Ascending aorta (tissue), 2 donors: ENCODE measurements around the gene CCL7. TPM values are rescaled to one million over a fixed set of nuclear protein-coding genes. Genes with fewer than 3 reads are reported as not detected.

ENCODE experiments used
- DNase-seq, 2 donors: peaks; one replicate each; pipeline ENCODE4 v3.0.0-alpha.2; 2019; ENCODE audit warnings: low spot score in 2 of 2
- H3K27ac ChIP-seq, 2 donors: fragments of 200-600 bp; sonication (generic); one replicate each; pipeline ENCODE4 v1.5.1; 2016 to 2017; ENCODE audit warnings: mild to moderate bottlenecking in 1 of 2
- H3K27me3 ChIP-seq: fragments of 200-600 bp; sonication (generic); one replicate; pipeline ENCODE4 v1.5.1; 2017
- H3K36me3 ChIP-seq, 2 donors: fragments of 200-600 bp; sonication (generic); one replicate each; pipeline ENCODE4 v1.5.1; 2016
- H3K4me1 ChIP-seq, 2 donors: fragments of 200-600 bp; sonication (generic); one replicate each; pipeline ENCODE4 v1.5.1; 2016 to 2017; ENCODE audit warnings: mild to moderate bottlenecking in 1 of 2
- H3K4me3 ChIP-seq, 2 donors: fragments of 200-600 bp; sonication (generic); one replicate each; pipeline ENCODE4 v1.5.1; 2016 to 2017; ENCODE audit warnings: mild to moderate bottlenecking in 1 of 2
- H3K9me3 ChIP-seq, 2 donors: fragments of 200-600 bp; sonication (generic); one replicate each; pipeline ENCODE4 v1.5.1; 2016
- CTCF ChIP-seq, 3 experiments: fragments of 200-600 bp in 2 of 3; fragments of 450-650 bp in 1 of 3; sonication (generic) in 2 of 3; IDR thresholded peaks; one replicate each; pipeline ENCODE4 v1.5.1; 2016 to 2019; ENCODE audit warnings: antibody characterized with exemption in 3 of 3, mild to moderate bottlenecking in 1 of 3, moderate library complexity in 1 of 3
- intact Hi-C: fragments of 100-400 bp; cut with DNase I; formaldehyde crosslinking; loops from one replicate; pipeline ENCODE4 v1.15.1; 2023
- total RNA-seq: library from RNA; depleted of rRNA; stranded (reverse); fragments of >200 nt; gene quantifications from one replicate; pipeline ENCODE4 v1.1.0, GENCODE V29; 2016

Gene CCL7
- total RNA-seq, 1 donor from 2014 or later = not detected

- no peaks in the 10 kb centered on the region for H3K9me3 ChIP-seq
These were observed 15.3 kb downstream of the CCL7 start, which contains the start of gene CCL11 for GRCh38 chr17:34285286-34285792. CCL11 (plus strand) TSS chr17:34285742; CDS start chr17:34285809, 67 bp downstream.

GRCh38 chr17:34287875-34288274 is 17.9 kb downstream of the CCL7 start:
- H3K9me3 ChIP-seq = no peaks in the 10 kb centered on the region
- H3K27me3 ChIP-seq = no peaks in the 10 kb centered on the region
- no peak for TF ChIP-seq CTCF (IDR thresholded peaks at IDR 0.05)
- intact Hi-C loops = no loop called here
- no peaks in the 10 kb centered on the region for H3K4me1 ChIP-seq
- H3K36me3 ChIP-seq = no peaks in the 10 kb centered on the region
- H3K27ac ChIP-seq = no peak overlapping the region
- no peak overlapping the region for H3K4me3 ChIP-seq
- no peak for DNase-seq

More at GRCh38 chr17:34285286-34285792, 15.3 kb downstream of the CCL7 start, which contains the start of gene CCL11:
- TF ChIP-seq CTCF (IDR thresholded peaks at IDR 0.05) = no peak
- H3K27ac ChIP-seq = no peak within 1 kb of the TSS
- no peaks in the 10 kb centered on the region for H3K27me3 ChIP-seq
- intact Hi-C loops = no loop called here
- DNase-seq = no peak
- no peak within 1 kb of the TSS for H3K4me3 ChIP-seq
- H3K4me1 ChIP-seq = no peaks in the 10 kb centered on the region
- H3K36me3 ChIP-seq = no peaks in the 10 kb centered on the region

GRCh38 chr17:34290586-34290985 is 20.6 kb downstream of the CCL7 start:
- Histone ChIP-seq H3K27me3 (no peaks in the 10 kb centered on the region), H3K36me3 (no peaks in the 10 kb centered on the region), H3K4me1 (no peaks in the 10 kb centered on the region), H3K4me3 (no peak overlapping the region), H3K9me3 (no peaks in the 10 kb centered on the region), H3K27ac (no peak overlapping the region)
- TF ChIP-seq CTCF (IDR thresholded peaks at IDR 0.05) = no peak
- intact Hi-C loops = no loop called here
- DNase-seq = no peak

- Histone ChIP-seq H3K4me3 (no peak overlapping the region), H3K27me3 (no peaks in the 10 kb centered on the region), H3K36me3 (no peaks in the 10 kb centered on the region), H3K9me3 (no peaks in the 10 kb centered on the region), H3K4me1 (no peaks in the 10 kb centered on the region), H3K27ac (no peak overlapping the region)
- intact Hi-C loops = no loop called here
- DNase-seq = no peak
- no peak for TF ChIP-seq CTCF (IDR thresholded peaks at IDR 0.05)
These were observed 21.8 kb downstream of the CCL7 start for GRCh38 chr17:34291721-34292348.

- Histone ChIP-seq H3K27ac (no peak overlapping the region), H3K27me3 (no peaks in the 10 kb centered on the region), H3K9me3 (no peaks in the 10 kb centered on the region), H3K4me3 (no peak overlapping the region), H3K36me3 (no peaks in the 10 kb centered on the region), H3K4me1 (peaks cover 3 to 5% of the 10 kb centered on the region in 2 donors)
- intact Hi-C loops = no loop called here
- TF ChIP-seq CTCF (IDR thresholded peaks at IDR 0.05) = no peak
- no peak for DNase-seq
These were observed 29.0 kb downstream of the CCL7 start for GRCh38 chr17:34299027-34299426.
